ENCODE data around the gene GLMN.

The GLMN gene

GRCh38 chr1:92298573-92299476 is at the start of gene GLMN, which contains the start of gene RPAP2:
Gene GLMN, minus strand, starts transcription at chr1:92298987. Its CDS starts 988 bp downstream, at chr1:92297999.
Gene RPAP2, plus strand, starts transcription at chr1:92299059. Its CDS starts 15 bp downstream, at chr1:92299074.
- peak; percentile 78 to 81 for DNase-seq

GRCh38 chr1:92346866-92347640 is 48.3 kb upstream of the GLMN start:
- no peak for DNase-seq

- DNase-seq, result no peak
Observed at GRCh38 chr1:92343061-92343460, 44.3 kb upstream of the GLMN start.

- DNase-seq, result no peak
Observed at GRCh38 chr1:92342401-92342800, 43.6 kb upstream of the GLMN start.

- DNase-seq, result no peak
Observed at GRCh38 chr1:92340154-92340553, 41.4 kb upstream of the GLMN start.

- DNase-seq, result no peak
Observed at GRCh38 chr1:92333668-92334067, 34.9 kb upstream of the GLMN start.

GRCh38 chr1:92329347-92330129 is 30.8 kb upstream of the GLMN start:
- no peak for DNase-seq

- DNase-seq, result no peak
Observed at GRCh38 chr1:92327794-92328193, 29.0 kb upstream of the GLMN start.

- DNase-seq, result no peak
Observed at GRCh38 chr1:92326681-92327080, 27.9 kb upstream of the GLMN start.

- DNase-seq, result no peak
Observed at GRCh38 chr1:92324784-92325183, 26.0 kb upstream of the GLMN start.

- DNase-seq, result no peak
Observed at GRCh38 chr1:92323473-92324453, 25.0 kb upstream of the GLMN start.

GRCh38 chr1:92317836-92318493 is 19.2 kb upstream of the GLMN start:
- no peak for DNase-seq

- DNase-seq, result no peak
Observed at GRCh38 chr1:92315766-92316599, 17.2 kb upstream of the GLMN start.

- no peak for DNase-seq
Observed at GRCh38 chr1:92314024-92314423, 15.2 kb upstream of the GLMN start.

- DNase-seq, result peak in 1 of 2 donors; percentile 44
Observed at GRCh38 chr1:92310185-92310597, 11.4 kb upstream of the GLMN start.

- no peak for DNase-seq
Observed at GRCh38 chr1:92307980-92308379, 9.2 kb upstream of the GLMN start.

GRCh38 chr1:92306020-92306419 is 7.2 kb upstream of the GLMN start:
- no peak for DNase-seq

GRCh38 chr1:92301021-92301420 is 2.2 kb upstream of the GLMN start:
- DNase-seq, result no peak

- DNase-seq, result no peak
Observed at GRCh38 chr1:92299477-92300150, 827 bp upstream of the GLMN start.

GRCh38 chr1:92298213-92298572 is 594 bp downstream of the GLMN start:
- DNase-seq, result no peak

All from hippocampal formation (tissue), 2 donors.